Lower leg skin (tissue), 4 donors: ENCODE data around the gene AMOTL2. TPM values are rescaled to one million over a fixed set of nuclear protein-coding genes. Genes with fewer than 3 reads are reported as not detected.

Experiments used
- DNase-seq, 2 donors: peaks; one replicate each; pipeline ENCODE4 v3.0.0-alpha.2; 2019; ENCODE audit warnings: low spot score in 2 of 2
- H3K4me3 ChIP-seq: fragments of 200-600 bp; sonication (generic); 2 replicates; pipeline ENCODE4 v1.5.1; 2017; ENCODE audit warnings: mild to moderate bottlenecking, low read depth; ENCODE audit not compliant: poor library complexity, severe bottlenecking
- POLR2A ChIP-seq, 2 donors: fragments of 450-650 bp; IDR thresholded peaks; one replicate each; pipeline ENCODE4 v1.6.1; 2016 to 2017; ENCODE audit warnings: antibody characterized with exemption in 2 of 2, mild to moderate bottlenecking in 1 of 2, moderate library complexity in 1 of 2
- WGBS, 2 donors: methylation state at CpG; one replicate each; pipeline ENCODE4 v1.1.5; 2018; 5-methylcytosine and 5-hydroxymethylcytosine counted together
- intact Hi-C: fragments of 100-400 bp; cut with DNase I; formaldehyde crosslinking; loops from one replicate; pipeline ENCODE4 v1.15.0; 2023; ENCODE audit warnings: low total_unique reads
- total RNA-seq, 4 donors: library from RNA; depleted of rRNA; stranded (reverse); fragments of >200 nt; gene quantifications; one replicate each; pipeline ENCODE4 v1.1.0, GENCODE V29; 2016
- TF ChIP-seq, protein P1 (sequence below), 3 donors: fragments of 450-650 bp; IDR thresholded peaks; one replicate each; pipeline ENCODE4 v1.5.1; 2016; ENCODE audit warnings: antibody characterized with exemption in 3 of 3, mild to moderate bottlenecking in 3 of 3, moderate library complexity in 2 of 3

The AMOTL2 gene
- total RNA-seq, 4 donors from 2014 or later, result 97.1 to 151 (median 120) TPM

GRCh38 chr3:134388292-134388691 lies 14.0 kb upstream of the AMOTL2 start:
- peak in 1 of 2 donors; percentile 65 for DNase-seq
- H3K4me3 ChIP-seq, result no peak overlapping the region
- intact Hi-C loops, result no loop called here
- 41 to 46% methylated on average over 1 of the region's 1 CpG for WGBS, 2 donors
- no peak for TF ChIP-seq POLR2A (IDR thresholded peaks at IDR 0.05)
- TF ChIP-seq, protein P1, sequence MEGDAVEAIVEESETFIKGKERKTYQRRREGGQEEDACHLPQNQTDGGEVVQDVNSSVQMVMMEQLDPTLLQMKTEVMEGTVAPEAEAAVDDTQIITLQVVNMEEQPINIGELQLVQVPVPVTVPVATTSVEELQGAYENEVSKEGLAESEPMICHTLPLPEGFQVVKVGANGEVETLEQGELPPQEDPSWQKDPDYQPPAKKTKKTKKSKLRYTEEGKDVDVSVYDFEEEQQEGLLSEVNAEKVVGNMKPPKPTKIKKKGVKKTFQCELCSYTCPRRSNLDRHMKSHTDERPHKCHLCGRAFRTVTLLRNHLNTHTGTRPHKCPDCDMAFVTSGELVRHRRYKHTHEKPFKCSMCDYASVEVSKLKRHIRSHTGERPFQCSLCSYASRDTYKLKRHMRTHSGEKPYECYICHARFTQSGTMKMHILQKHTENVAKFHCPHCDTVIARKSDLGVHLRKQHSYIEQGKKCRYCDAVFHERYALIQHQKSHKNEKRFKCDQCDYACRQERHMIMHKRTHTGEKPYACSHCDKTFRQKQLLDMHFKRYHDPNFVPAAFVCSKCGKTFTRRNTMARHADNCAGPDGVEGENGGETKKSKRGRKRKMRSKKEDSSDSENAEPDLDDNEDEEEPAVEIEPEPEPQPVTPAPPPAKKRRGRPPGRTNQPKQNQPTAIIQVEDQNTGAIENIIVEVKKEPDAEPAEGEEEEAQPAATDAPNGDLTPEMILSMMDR (IDR thresholded peaks at IDR 0.05), result no peak

GRCh38 chr3:134387293-134387692 lies 13.0 kb upstream of the AMOTL2 start:
- intact Hi-C loops, result no loop called here
- H3K4me3 ChIP-seq, result no peak overlapping the region
- WGBS, 2 donors, result 93 to 98% methylated on average over 3 of the region's 3 CpGs
- no peak for TF ChIP-seq POLR2A (IDR thresholded peaks at IDR 0.05)
- TF ChIP-seq, protein P1 (IDR thresholded peaks at IDR 0.05), result no peak
- DNase-seq, result peak; percentile 6 to 56

DNA sequence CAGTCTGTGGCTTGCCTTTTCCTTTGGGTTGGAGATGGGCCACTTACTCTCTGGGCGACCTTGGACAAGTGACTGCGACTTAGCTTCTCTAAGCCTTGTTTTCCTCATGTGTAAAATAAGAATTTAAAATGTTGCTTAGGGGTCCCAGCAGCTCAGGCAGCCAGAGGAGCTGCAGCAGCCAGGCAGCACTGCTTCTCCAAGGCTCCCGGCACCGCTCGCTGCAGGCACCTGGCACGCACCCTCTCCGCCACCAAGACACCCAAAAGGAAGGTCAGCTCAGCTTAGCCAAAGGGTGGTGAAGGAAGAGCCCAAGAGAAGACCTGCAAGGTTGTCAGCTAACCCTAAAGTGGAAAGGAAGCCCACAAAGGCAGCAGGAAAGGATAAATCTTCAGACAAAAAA lies 10.7 kb upstream of the AMOTL2 start:
- WGBS, 2 donors, result 86 to 94% methylated on average over 7 of the region's 7 CpGs
- peak; percentile 7 to 71 for DNase-seq
- intact Hi-C loops, result no loop called here
- TF ChIP-seq POLR2A (IDR thresholded peaks at IDR 0.05), result no peak
- TF ChIP-seq, protein P1 (IDR thresholded peaks at IDR 0.05), result no peak
- H3K4me3 ChIP-seq, result no peak overlapping the region

DNA sequence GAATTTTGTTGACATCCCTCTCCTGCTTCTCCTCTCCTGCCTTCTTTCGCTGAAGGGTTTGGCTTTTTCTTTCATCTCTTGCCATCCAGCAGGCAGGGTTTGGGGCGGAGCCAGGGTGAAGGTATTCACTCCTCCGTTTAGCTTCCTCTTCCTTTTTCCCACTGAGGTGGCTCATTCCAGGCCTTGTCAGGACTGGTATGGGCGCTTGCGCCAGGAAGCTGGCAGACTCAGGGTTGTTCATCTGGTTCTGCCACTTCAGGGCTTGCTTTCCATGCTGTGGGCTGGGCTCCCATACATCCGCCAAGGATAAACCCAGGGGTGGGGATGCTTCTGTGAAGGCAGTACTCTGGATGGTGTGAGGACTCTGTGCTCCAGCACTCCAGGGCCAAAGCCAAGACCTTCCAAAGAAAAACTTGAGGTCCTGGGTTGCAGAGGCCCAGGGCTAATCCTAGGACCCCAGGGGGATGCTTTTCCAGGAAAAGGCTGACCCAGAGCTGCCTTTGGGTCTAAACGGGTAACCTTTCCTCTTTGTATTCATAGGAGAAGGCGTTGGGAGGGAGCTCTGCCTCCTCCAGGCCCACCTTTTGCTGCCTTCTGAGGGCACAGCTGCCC lies 7.7 kb upstream of the AMOTL2 start:
- peak; percentile 84 to 94 for DNase-seq
- H3K4me3 ChIP-seq, result no peak overlapping the region
- no peak for TF ChIP-seq POLR2A (IDR thresholded peaks at IDR 0.05)
- TF ChIP-seq, protein P1 (IDR thresholded peaks at IDR 0.05), result no peak
- intact Hi-C loops, result no loop called here
- WGBS, 2 donors, result 27 to 39% methylated on average over 7 to 8 of the region's 8 CpGs

- 19 to 20% methylated on average over 1 of the region's 1 CpG for WGBS, 2 donors
- no peak overlapping the region for H3K4me3 ChIP-seq
- no peak for DNase-seq
- intact Hi-C loops, result no loop called here
- no peak for TF ChIP-seq POLR2A (IDR thresholded peaks at IDR 0.05)
- TF ChIP-seq, protein P1 (IDR thresholded peaks at IDR 0.05), result no peak
These were observed 6.8 kb upstream of the AMOTL2 start for GRCh38 chr3:134381076-134381475.

DNA sequence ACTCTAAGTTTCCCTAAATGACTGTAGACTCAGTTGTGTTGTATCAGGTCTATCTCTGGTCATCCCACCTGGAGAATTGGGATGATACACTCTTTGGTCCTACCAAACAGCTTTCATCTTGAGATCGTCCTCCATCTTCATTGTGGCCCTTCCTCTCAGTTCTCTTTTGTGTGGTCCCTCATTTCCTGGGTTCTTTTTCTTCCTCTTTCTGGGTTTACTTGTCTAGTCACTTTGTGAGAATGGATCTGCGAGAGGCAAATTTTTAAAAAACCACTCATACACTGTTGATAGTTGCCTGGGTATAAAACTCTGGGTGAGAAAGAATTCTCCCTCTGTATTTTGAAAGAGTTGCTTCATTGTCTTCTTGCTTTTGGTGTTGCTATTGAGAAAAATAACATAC lies 6.0 kb upstream of the AMOTL2 start:
- no peak for DNase-seq
- WGBS, 2 donors, result 78 to 86% methylated on average over 2 of the region's 2 CpGs
- no peak for TF ChIP-seq POLR2A (IDR thresholded peaks at IDR 0.05)
- TF ChIP-seq, protein P1 (IDR thresholded peaks at IDR 0.05), result no peak
- intact Hi-C loops, result no loop called here
- H3K4me3 ChIP-seq, result no peak overlapping the region
